NCI-H1417 treated with DMSO at 0.1 percent for 48 hours (cell line): Measurements from ENCODE around the gene EHMT1.

Source experiments
- DNase-seq: peaks from one replicate; lab custom pipeline; 2025; lab: John Stamatoyannopoulos, UW

EHMT1 gene

GRCh38 chr9:137674307-137674975, 55.6 kb downstream of the EHMT1 start:
- no peak for DNase-seq

- DNase-seq, result no peak
Measured at GRCh38 chr9:137674976-137675320, 56.1 kb downstream of the EHMT1 start.

- no peak for DNase-seq
Measured at GRCh38 chr9:137676998-137677397, 58.2 kb downstream of the EHMT1 start.

- DNase-seq, result no peak
Measured at GRCh38 chr9:137678202-137678601, 59.4 kb downstream of the EHMT1 start.

GRCh38 chr9:137679249-137679648, 60.4 kb downstream of the EHMT1 start:
- DNase-seq, result no peak

- no peak for DNase-seq
Measured at GRCh38 chr9:137679695-137680305, 61.0 kb downstream of the EHMT1 start.

GRCh38 chr9:137680444-137681358, 61.9 kb downstream of the EHMT1 start:
- no peak for DNase-seq

- DNase-seq, result no peak
Measured at GRCh38 chr9:137682428-137683105, 63.8 kb downstream of the EHMT1 start.

GRCh38 chr9:137683262-137683864, 64.6 kb downstream of the EHMT1 start:
- no peak for DNase-seq

- DNase-seq, result no peak
Measured at GRCh38 chr9:137685035-137685740, 66.4 kb downstream of the EHMT1 start.

GRCh38 chr9:137685741-137686420, 67.1 kb downstream of the EHMT1 start:
- no peak for DNase-seq

GRCh38 chr9:137688261-137688660, 69.5 kb downstream of the EHMT1 start:
- DNase-seq, result no peak

GRCh38 chr9:137688725-137689124, 69.9 kb downstream of the EHMT1 start:
- no peak for DNase-seq

GRCh38 chr9:137689745-137690529, 71.1 kb downstream of the EHMT1 start:
- no peak for DNase-seq

- DNase-seq, result no peak
Measured at GRCh38 chr9:137690930-137691645, 72.3 kb downstream of the EHMT1 start.

GRCh38 chr9:137691646-137692351, 73.0 kb downstream of the EHMT1 start:
- DNase-seq, result no peak

GRCh38 chr9:137694236-137694959, 75.6 kb downstream of the EHMT1 start:
- no peak for DNase-seq
